Amniotic stem cell (primary cell): ENCODE measurements around the gene FGF3.
A peak's percentile ranks its signal among the peaks of the same experiment; 100 is the strongest.

Experiments
- DNase-seq: peaks from one replicate; lab custom pipeline; 2025; lab: John Stamatoyannopoulos, UW

The FGF3 gene

GRCh38 chr11:69804769-69805508 lies 14.3 kb downstream of the FGF3 start:
- no peak for DNase-seq

GRCh38 chr11:69803604-69804218 lies 15.5 kb downstream of the FGF3 start:
- DNase-seq, result no peak

GRCh38 chr11:69803022-69803421 lies 16.2 kb downstream of the FGF3 start:
- no peak for DNase-seq

GRCh38 chr11:69802590-69802989 lies 16.6 kb downstream of the FGF3 start:
- no peak for DNase-seq

GRCh38 chr11:69801513-69802335 lies 17.5 kb downstream of the FGF3 start:
- no peak for DNase-seq

GRCh38 chr11:69800278-69800677 lies 18.9 kb downstream of the FGF3 start:
- DNase-seq, result no peak

- DNase-seq, result no peak
Measured at GRCh38 chr11:69799582-69799981, 19.6 kb downstream of the FGF3 start.

GRCh38 chr11:69799097-69799496 lies 20.1 kb downstream of the FGF3 start:
- no peak for DNase-seq

GRCh38 chr11:69797737-69798528 lies 21.3 kb downstream of the FGF3 start:
- no peak for DNase-seq

- no peak for DNase-seq
Measured at GRCh38 chr11:69797156-69797555, 22.1 kb downstream of the FGF3 start.

- DNase-seq, result no peak
Measured at GRCh38 chr11:69796063-69796462, 23.2 kb downstream of the FGF3 start.

- DNase-seq, result peak; percentile 39
Measured at GRCh38 chr11:69791276-69792180, 27.7 kb downstream of the FGF3 start.

- no peak for DNase-seq
Measured at GRCh38 chr11:69788956-69789355, 30.3 kb downstream of the FGF3 start.

GRCh38 chr11:69787906-69788305 lies 31.3 kb downstream of the FGF3 start:
- no peak for DNase-seq

GRCh38 chr11:69787457-69787856 lies 31.8 kb downstream of the FGF3 start:
- DNase-seq, result no peak

GRCh38 chr11:69781241-69781640 lies 38.0 kb downstream of the FGF3 start:
- no peak for DNase-seq

- no peak for DNase-seq
Measured at GRCh38 chr11:69778373-69778772, 40.8 kb downstream of the FGF3 start.

GRCh38 chr11:69775163-69775755 lies 44.0 kb downstream of the FGF3 start, which contains the start of gene FGF4:
Gene FGF4, minus strand, starts transcription at chr11:69775341. Its CDS starts 257 bp downstream, at chr11:69775084.
- no peak for DNase-seq

GRCh38 chr11:69774354-69775162 lies 44.7 kb downstream of the FGF3 start:
- DNase-seq, result no peak
